Fibroblast of villous mesenchyme (primary cell): ENCODE results near the gene IPP. TPM values are rescaled to one million over a fixed set of nuclear protein-coding genes. Genes with fewer than 3 reads are reported as not detected.

Experiments
- DNase-seq: peaks from one replicate; pipeline ENCODE4 v3.0.0-alpha.2; 2010; ENCODE audit warnings: low read depth
- H3K4me3 ChIP-seq: 2 replicates; pipeline ENCODE4 v1.5.1; 2011; ENCODE audit warnings: low read depth, mild to moderate bottlenecking, low read length
- total RNA-seq: library from RNA; depleted of rRNA; stranded (reverse); fragments of >200 nt; gene quantifications from 2 replicates; pipeline ENCODE4 v1.2.3, GENCODE V29; 2012
- TF ChIP-seq, protein P1 (sequence below): IDR thresholded peaks from 2 replicates; pipeline ENCODE4 v1.5.1; 2012; ENCODE audit warnings: low read depth, mild to moderate bottlenecking, low read length; ENCODE audit not compliant: insufficient read depth

IPP gene
- total RNA-seq, 1 donor = 14.7 TPM

DNA sequence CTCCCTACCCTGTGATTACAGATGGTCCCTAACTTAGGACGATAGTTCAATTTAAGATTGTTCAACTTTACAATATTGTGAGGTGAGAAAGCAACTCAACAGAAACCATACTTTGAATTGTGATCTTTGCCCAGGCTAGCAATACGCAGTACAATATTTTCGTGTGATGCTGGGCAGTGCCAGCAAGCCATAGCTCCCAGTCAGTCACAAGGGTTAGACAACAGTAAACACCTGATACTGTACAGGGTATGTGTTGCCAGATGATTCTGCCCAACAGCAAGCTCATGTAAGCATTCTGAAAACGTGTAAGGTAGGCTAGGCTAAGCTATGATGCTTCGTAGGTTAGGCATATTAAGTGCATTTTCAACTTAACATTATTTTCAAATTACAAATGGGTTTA lies 76.0 kb downstream of the IPP start:
- no peak for DNase-seq
- TF ChIP-seq, protein P1, sequence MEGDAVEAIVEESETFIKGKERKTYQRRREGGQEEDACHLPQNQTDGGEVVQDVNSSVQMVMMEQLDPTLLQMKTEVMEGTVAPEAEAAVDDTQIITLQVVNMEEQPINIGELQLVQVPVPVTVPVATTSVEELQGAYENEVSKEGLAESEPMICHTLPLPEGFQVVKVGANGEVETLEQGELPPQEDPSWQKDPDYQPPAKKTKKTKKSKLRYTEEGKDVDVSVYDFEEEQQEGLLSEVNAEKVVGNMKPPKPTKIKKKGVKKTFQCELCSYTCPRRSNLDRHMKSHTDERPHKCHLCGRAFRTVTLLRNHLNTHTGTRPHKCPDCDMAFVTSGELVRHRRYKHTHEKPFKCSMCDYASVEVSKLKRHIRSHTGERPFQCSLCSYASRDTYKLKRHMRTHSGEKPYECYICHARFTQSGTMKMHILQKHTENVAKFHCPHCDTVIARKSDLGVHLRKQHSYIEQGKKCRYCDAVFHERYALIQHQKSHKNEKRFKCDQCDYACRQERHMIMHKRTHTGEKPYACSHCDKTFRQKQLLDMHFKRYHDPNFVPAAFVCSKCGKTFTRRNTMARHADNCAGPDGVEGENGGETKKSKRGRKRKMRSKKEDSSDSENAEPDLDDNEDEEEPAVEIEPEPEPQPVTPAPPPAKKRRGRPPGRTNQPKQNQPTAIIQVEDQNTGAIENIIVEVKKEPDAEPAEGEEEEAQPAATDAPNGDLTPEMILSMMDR = no peak
- no peak overlapping the region for H3K4me3 ChIP-seq

DNA sequence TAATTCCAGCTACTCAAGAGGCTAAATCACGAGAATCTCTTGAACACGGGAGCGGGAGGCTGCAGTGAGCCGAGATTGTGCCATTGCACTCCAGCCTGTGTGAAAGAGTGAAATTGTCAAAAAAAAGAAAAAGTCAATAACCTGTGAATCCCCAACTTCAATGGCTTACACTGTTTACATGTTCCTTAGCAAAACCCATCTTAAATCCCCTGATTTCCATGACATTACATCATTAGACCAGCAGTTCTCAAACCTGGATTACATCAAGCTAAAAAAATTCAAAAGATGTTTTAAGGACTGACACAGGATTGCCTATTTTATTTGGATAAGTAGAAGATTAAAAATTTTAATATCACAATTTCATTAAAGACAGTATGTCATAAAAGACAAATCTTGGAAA lies 76.5 kb downstream of the IPP start:
- H3K4me3 ChIP-seq = no peak overlapping the region
- peak; percentile 29 for DNase-seq
- TF ChIP-seq, protein P1 = no peak

DNA sequence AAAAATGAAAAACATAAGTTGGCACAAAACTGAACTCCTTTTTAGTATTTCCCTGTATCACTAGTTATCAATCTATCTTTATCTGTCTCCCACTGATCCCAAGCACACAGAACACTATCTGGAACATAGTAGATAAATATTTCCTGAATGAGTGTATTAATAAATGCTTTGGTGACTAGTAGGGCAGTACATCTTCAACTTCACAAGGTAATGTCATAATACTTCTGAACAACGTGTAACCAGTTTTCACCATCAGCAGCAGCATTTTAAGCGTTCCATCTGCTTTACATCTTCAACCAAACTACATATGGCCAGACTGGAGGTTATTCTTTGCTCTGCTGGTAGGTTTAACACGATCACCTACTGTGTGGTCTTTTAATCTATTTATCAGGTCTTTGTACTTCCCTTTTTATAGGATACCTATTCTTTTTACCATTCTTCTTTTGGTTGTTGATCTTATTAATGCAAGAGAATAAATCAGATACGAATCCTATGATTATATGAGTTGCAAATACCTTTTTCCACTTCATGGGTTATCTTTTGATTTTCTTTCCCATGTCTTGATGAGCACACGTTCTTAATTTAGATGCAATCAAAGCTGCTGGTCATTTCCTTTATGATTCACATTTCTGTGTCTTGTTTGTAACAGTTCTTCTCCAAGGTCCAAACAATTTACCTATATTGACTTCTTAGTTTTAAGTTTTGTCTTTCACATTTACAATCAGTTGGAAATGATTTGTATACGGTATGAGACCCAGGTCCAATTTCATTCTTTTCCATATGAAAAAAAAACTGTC lies 80.4 kb downstream of the IPP start:
- no peak overlapping the region for H3K4me3 ChIP-seq
- peak; percentile 40 for DNase-seq
- TF ChIP-seq, protein P1 = no peak

DNA sequence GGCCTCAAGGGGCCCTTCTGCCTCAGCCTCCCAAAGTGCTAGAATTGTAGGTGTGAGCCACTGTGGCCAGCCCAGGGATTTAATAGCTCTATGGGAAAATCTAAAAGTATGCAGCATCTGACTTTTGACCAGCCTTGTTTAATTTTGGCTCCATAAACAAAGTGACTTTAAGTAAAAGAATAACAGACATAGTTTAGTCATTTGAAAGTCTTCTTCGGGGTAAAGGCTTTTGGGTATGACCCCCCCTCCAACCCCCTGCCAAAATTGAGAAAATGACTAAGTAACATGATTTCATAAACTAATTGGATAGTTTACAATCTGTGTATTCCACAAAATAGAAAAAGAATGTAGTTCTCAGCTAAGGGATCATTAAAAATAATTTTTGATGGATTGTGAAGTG lies 81.1 kb downstream of the IPP start:
- TF ChIP-seq, protein P1 = no peak
- DNase-seq = peak; percentile 41
- no peak overlapping the region for H3K4me3 ChIP-seq

DNA sequence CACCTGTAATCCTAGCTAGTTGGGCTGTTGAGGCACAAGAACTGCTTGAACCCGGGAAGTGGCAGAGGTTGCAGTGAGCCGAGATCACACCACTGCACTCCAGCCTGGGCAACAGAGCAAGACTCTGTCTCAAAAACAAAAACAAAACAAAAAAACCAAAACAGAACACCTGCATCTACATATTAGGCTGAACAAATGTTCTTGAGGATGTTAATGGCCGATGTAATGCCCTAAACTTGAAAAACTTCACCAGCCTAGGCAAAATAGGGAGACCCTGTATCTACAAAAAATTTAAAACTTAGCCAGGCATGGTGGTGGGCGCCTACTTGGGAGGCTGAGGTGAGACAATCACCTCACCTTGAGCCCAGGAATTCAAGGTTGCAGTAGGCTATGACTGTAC lies 81.9 kb downstream of the IPP start:
- no peak for DNase-seq
- TF ChIP-seq, protein P1 = no peak
- H3K4me3 ChIP-seq = no peak overlapping the region

DNA sequence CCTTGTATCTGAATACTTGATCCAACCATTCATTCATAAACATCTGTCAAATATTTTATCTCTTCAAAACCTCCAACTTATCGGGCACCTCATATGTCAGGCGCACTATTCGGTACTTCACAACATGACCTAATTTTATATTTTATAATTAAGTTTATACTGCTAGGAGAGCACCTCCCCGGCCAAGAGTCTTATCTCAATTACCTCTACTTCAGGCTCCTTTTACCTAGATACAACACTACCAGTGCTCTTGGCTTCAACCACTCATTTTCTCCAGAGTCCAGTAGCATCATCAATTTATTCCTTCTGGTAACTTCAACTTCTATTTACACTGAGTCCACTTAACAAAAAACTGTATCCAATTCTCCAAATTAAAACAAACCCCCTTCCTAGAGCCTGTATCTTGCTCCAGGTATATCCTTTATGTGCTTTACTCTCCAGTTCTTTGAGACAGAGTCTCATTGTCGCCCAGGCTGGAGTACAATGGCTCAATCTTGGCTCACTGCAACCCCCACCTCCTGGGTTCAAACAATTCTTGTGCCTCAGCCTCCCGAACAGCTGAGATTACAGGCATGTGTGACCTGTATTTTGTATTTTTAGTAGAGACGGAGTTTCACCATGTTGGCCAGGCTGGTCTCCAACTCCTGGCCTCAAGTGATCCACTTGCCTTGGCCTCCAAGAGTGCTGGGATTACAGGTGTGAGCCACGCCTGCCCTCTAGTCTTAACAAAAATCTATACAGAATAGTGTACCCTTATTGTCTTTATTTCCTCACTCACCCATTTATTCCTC lies 82.9 kb downstream of the IPP start:
- TF ChIP-seq, protein P1 = no peak
- DNase-seq = no peak
- H3K4me3 ChIP-seq = no peak overlapping the region
